Measurements from ENCODE around the gene LOXL1. TPM values are rescaled to one million over a fixed set of nuclear protein-coding genes. Genes with fewer than 3 reads are reported as not detected.

LOXL1 gene
- total and polyA plus RNA-seq, 2 of the 4 experiments (the other 2 are of a cell fraction): 148 to 332 TPM

DNA sequence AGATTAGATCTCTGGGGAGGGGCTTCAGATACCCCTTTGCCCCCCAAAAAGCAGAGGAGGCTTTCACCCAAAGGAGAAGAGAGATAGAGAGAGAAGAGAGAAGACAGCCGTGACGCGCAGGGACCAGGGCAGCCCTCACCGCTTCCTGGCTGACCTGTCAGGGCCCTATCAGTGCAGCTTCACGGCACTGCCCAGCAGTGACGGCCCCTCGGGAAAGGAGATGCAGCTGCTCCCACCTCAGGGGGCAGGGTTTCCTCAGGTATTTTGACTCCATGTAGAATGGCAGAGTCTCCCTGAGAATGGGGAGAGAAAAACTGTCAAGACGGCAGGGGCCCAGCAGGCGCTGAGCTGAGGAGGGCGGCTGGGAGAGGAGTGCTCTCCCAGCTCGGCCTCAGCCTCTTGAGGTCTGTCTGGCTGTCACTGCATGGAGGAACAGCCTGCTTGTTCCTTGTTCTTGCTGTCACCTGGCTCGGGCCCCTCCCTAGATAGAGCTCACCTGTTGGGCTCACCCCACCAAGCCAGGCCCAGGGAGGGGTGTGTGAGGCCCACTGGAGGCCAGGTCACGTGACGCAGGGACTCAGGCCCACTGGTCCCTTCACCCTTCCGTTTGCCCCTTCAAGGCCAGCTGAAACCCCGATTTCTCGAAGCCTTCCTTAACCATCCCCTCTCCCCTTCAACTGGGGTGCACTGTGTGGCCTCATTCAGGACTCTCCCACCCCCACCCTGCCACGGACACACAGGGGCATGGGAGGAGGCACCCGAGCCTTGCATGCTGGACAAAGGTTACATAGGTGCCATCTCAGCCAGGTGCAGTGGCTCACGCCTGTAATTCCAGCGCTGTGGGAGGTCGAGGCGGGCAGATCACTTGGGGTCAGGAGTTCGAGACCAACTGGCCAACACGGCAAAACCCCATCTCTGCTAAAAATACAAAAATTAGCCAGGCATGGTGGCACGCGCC is 28.2 kb downstream of the LOXL1 start:
- no peak overlapping the region for H3K18ac ChIP-seq (ENCODE audit: low read depth, low read length)
- no peaks in the 10 kb centered on the region for H3K27me3 ChIP-seq (ENCODE audit: control insufficient read depth, insufficient read depth, low read length)
- DNase-seq (no peak), ATAC-seq (ENCODE audit: low read depth) (no peak)
- H2AK9ac ChIP-seq (replicated peaks; ENCODE audit: low read depth, low read length, poor library complexity): peak overlapping the region; percentile 45
- H3K36me3 ChIP-seq (ENCODE audit: control insufficient read depth, insufficient read depth, low read length): peaks cover 23% of the 10 kb centered on the region
- no peak overlapping the region for H3K27ac ChIP-seq (ENCODE audit: insufficient read depth, low read length)
- peaks cover 26% of the 10 kb centered on the region for H3K4me1 ChIP-seq (ENCODE audit: control insufficient read depth, insufficient read depth, low read length)
- no peak overlapping the region for H2AFZ ChIP-seq (replicated peaks; ENCODE audit: low read length, poor library complexity)
- H2BK5ac ChIP-seq (ENCODE audit: low read depth, low read length, poor library complexity, severe bottlenecking): no peak overlapping the region
- H3K4ac ChIP-seq (ENCODE audit: low read depth, low read length): no peak overlapping the region
- ChIA-PET POLR2A (ENCODE audit: unreplicated experiment) (no interaction called here), CTCF (no interaction called here)
- in situ Hi-C loops (cut with MboI; ENCODE audit: low sequenced_read_pairs): no loop called here
- no peak overlapping the region for H3K23ac ChIP-seq (ENCODE audit: low read depth, low read length)
- intact Hi-C loops (cut with micrococcal nuclease): no loop called here
- H4K20me1 ChIP-seq (ENCODE audit: insufficient read depth, low read length): 0 out of 2 replicates have a peak, but pooled peaks cover 2% of the 10 kb centered on the region
- H3K4me2 ChIP-seq (ENCODE audit: low read depth, low read length): no peak overlapping the region
- H4K8ac ChIP-seq (ENCODE audit: low read depth in 2 of 2, low read length in 2 of 2): no peak overlapping the region
- no peaks in the 10 kb centered on the region for H3K9me3 ChIP-seq (ENCODE audit: control insufficient read depth, insufficient read depth, low read length)
- dilution Hi-C loops (cut with HindIII; ENCODE audit: low sequenced_read_pairs, unreplicated experiment): no loop called here
- 90% methylated on average over 17 of the region's 27 CpGs; no CpG with 5 or more reads in 1 of the 2 experiments for WGBS, 2 experiments (ENCODE audit: extremely low coverage in 2 of 2, insufficient read length in 1 of 2)
- no peak overlapping the region for H3K4me3 ChIP-seq (ENCODE audit: insufficient read depth, low read depth, low read length)
- H2AK5ac ChIP-seq (ENCODE audit: low read depth, low read length): peak overlapping the region; percentile 27
- H2BK20ac ChIP-seq (ENCODE audit: low read depth, low read length): no peak overlapping the region
- no peak overlapping the region for H4K91ac ChIP-seq (ENCODE audit: insufficient read depth, low read depth, low read length)
- no TSS peak for BruUV-seq (replicated peaks)
- no peak overlapping the region for H3K56ac ChIP-seq (ENCODE audit: extremely low read depth, insufficient read depth, low read length)
- H3K9ac ChIP-seq (ENCODE audit: low read depth, low read length): no peak overlapping the region
- no peak overlapping the region for H3K14ac ChIP-seq (replicated peaks; ENCODE audit: low read depth, low read length)
- H3K79me1 ChIP-seq (ENCODE audit: low read depth in 1 of 2, low read length in 2 of 2): no peaks in the 10 kb centered on the region
- H4K5ac ChIP-seq (ENCODE audit: low read depth, low read length): no peak overlapping the region
- no peak overlapping the region for H2BK120ac ChIP-seq (ENCODE audit: low read depth, low read length)
- H3K9me1 ChIP-seq (ENCODE audit: insufficient read depth, low read length): peaks cover 18% of the 10 kb centered on the region
- no peak overlapping the region for H2BK15ac ChIP-seq (ENCODE audit: low read depth, low read length)
- TF ChIP-seq, protein P1, sequence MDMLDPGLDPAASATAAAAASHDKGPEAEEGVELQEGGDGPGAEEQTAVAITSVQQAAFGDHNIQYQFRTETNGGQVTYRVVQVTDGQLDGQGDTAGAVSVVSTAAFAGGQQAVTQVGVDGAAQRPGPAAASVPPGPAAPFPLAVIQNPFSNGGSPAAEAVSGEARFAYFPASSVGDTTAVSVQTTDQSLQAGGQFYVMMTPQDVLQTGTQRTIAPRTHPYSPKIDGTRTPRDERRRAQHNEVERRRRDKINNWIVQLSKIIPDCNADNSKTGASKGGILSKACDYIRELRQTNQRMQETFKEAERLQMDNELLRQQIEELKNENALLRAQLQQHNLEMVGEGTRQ (IDR thresholded peaks at IDR 0.05; ENCODE audit: low read depth, low read length): no peak
- TF ChIP-seq POLR2A (IDR thresholded peaks at IDR 0.05; ENCODE audit: low read depth, low read length) (no peak), RFX5 (IDR thresholded peaks at IDR 0.05; ENCODE audit: low read depth, low read length) (no peak), RAD21 (IDR thresholded peaks at IDR 0.05; ENCODE audit: low read length) (no peak), CHD1 (IDR thresholded peaks at IDR 0.05; ENCODE audit: low read depth, low read length) (no peak), NFE2L2 (IDR thresholded peaks at IDR 0.05; ENCODE audit: low read depth, low read length) (no peak), SMC3 (IDR thresholded peaks at IDR 0.05; ENCODE audit: low read depth, low read length) (no peak), BHLHE40 (IDR thresholded peaks at IDR 0.05; ENCODE audit: low read depth, low read length) (no peak), ELK1 (IDR thresholded peaks at IDR 0.05; ENCODE audit: borderline replicate concordance, low read depth, low read length) (no peak), MXI1 (IDR thresholded peaks at IDR 0.05; ENCODE audit: borderline replicate concordance, low read depth, low read length) (no peak), FOS (IDR thresholded peaks at IDR 0.05; ENCODE audit: low read depth, low read length) (no peak), RCOR1 (IDR thresholded peaks at IDR 0.05; ENCODE audit: insufficient replicate concordance, low read length) (no peak), MAZ (IDR thresholded peaks at IDR 0.05; ENCODE audit: borderline replicate concordance, low read depth, low read length) (no peak), MAFK (IDR thresholded peaks at IDR 0.05; ENCODE audit: low read depth, low read length) (no peak)
- TF ChIP-seq, protein P2, sequence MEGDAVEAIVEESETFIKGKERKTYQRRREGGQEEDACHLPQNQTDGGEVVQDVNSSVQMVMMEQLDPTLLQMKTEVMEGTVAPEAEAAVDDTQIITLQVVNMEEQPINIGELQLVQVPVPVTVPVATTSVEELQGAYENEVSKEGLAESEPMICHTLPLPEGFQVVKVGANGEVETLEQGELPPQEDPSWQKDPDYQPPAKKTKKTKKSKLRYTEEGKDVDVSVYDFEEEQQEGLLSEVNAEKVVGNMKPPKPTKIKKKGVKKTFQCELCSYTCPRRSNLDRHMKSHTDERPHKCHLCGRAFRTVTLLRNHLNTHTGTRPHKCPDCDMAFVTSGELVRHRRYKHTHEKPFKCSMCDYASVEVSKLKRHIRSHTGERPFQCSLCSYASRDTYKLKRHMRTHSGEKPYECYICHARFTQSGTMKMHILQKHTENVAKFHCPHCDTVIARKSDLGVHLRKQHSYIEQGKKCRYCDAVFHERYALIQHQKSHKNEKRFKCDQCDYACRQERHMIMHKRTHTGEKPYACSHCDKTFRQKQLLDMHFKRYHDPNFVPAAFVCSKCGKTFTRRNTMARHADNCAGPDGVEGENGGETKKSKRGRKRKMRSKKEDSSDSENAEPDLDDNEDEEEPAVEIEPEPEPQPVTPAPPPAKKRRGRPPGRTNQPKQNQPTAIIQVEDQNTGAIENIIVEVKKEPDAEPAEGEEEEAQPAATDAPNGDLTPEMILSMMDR (conservative IDR thresholded peaks at IDR 0.05; ENCODE audit: low read depth, low read length): no peak
